Measurements from ENCODE around the gene CRIP2.

Gene CRIP2

DNA sequence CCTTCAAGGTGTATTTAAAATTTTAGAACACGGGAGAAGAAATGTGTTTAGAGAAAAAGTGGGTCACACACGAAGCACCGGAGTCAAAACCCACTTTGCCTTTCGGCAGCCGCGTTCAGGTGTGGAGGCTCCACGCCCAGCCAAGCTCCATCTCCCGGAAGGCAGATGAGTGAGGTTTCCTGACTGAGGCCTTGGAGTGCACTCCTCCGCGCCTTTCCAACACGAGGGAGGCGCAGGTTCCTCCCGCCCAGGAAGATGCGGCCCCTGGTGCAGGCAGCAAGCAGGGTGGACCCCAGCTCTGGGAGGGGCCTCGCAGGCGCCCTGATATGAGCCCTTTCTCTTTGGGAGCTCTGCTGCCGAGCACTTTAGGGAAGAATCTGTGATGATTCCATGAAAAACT is 32.5 kb upstream of the CRIP2 start:
- H3K4me3 ChIP-seq (replicated peaks; ENCODE audit: low read depth, low read length): no peak overlapping the region
- no peak for DNase-seq (ENCODE audit: extremely low read depth, low read depth)
- TF ChIP-seq, protein P1, sequence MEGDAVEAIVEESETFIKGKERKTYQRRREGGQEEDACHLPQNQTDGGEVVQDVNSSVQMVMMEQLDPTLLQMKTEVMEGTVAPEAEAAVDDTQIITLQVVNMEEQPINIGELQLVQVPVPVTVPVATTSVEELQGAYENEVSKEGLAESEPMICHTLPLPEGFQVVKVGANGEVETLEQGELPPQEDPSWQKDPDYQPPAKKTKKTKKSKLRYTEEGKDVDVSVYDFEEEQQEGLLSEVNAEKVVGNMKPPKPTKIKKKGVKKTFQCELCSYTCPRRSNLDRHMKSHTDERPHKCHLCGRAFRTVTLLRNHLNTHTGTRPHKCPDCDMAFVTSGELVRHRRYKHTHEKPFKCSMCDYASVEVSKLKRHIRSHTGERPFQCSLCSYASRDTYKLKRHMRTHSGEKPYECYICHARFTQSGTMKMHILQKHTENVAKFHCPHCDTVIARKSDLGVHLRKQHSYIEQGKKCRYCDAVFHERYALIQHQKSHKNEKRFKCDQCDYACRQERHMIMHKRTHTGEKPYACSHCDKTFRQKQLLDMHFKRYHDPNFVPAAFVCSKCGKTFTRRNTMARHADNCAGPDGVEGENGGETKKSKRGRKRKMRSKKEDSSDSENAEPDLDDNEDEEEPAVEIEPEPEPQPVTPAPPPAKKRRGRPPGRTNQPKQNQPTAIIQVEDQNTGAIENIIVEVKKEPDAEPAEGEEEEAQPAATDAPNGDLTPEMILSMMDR (IDR thresholded peaks at IDR 0.05; ENCODE audit: low read depth, low read length, missing control alignments): no peak

GRCh38 chr14:105442834-105443233 is 31.8 kb upstream of the CRIP2 start:
- no peak overlapping the region for H3K4me3 ChIP-seq (replicated peaks; ENCODE audit: low read depth, low read length)
- no peak for DNase-seq (ENCODE audit: extremely low read depth, low read depth)
- TF ChIP-seq, protein P1 (IDR thresholded peaks at IDR 0.05; ENCODE audit: low read depth, low read length, missing control alignments): no peak

- H3K4me3 ChIP-seq (replicated peaks; ENCODE audit: low read depth, low read length): no peak overlapping the region
- TF ChIP-seq, protein P1 (IDR thresholded peaks at IDR 0.05; ENCODE audit: low read depth, low read length, missing control alignments): no peak
Measured at GRCh38 chr14:105444859-105445258, 29.8 kb upstream of the CRIP2 start.

DNA sequence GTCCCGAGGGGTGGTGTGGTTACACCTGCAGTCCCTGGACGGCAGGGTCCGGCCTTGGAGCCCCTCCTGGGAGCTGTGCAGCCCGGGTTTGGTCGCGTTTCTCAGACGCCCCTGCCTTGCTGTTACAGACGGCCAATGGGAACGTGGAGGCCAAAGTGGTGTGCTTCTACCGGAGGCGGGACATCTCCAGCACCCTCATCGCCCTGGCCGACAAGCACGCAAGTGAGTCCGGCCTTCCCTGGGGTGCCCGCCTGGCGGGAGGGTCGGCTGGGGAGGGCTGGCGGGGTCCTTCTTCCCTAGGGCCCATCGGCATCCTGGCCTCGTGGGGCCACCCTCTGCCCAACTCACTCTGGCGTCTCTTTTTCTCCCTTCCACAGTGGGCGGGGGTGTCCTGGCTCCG is 29.3 kb upstream of the CRIP2 start:
- no peak for DNase-seq (ENCODE audit: extremely low read depth, low read depth)
- TF ChIP-seq, protein P1 (IDR thresholded peaks at IDR 0.05; ENCODE audit: low read depth, low read length, missing control alignments): no peak
- no peak overlapping the region for H3K4me3 ChIP-seq (replicated peaks; ENCODE audit: low read depth, low read length)

More at GRCh38 chr14:105444859-105445258, 29.8 kb upstream of the CRIP2 start:
- no peak for DNase-seq (ENCODE audit: extremely low read depth, low read depth)

DNA sequence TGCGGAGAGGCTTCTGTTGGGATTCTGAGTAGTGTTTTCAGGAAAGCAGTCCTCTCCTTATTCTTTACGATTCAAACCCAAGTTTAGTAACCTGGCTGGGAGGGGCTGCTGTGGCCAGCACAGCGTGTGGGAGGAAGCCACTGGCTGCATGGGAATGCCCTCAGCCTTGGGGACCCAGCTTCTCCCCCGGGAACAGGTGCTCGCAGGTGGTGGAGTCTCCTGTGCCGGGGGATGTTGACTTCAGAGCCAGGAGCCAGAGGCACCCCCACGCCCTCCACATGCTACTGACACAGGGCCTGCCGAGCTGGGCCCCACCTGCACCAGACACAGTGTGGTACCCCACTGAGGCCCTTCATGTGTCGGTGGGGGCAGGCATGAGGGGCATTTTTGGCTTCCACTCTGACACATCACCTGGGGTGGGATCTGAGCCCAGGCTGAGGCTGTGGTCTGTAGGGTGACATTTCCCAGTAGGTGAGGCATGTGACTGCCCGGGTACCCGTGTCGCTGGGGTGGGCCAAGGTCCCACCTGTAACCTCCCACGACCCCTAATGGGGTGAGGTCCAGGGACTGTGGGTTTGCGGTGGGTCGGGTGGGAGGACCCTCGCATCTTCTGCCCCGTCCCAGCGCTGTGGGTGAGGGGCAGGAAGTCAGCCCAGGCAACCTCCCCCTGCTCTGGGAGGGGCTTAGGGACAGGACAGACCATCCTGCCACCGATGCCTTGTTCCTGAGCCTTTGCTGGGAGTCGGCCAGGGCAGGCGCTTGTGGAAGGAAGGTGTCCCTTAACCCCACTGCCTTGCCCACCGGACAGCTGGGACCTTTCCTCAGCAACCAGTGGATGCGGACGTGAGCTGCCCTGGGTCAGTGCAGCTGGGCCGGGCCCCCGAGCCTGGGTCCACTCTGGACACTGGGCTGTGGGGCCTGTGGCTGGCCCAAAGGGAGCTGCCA is 28.4 kb upstream of the CRIP2 start:
- no peak overlapping the region for H3K4me3 ChIP-seq (replicated peaks; ENCODE audit: low read depth, low read length)
- no peak for DNase-seq (ENCODE audit: extremely low read depth, low read depth)
- TF ChIP-seq, protein P1 (IDR thresholded peaks at IDR 0.05; ENCODE audit: low read depth, low read length, missing control alignments): no peak

DNA sequence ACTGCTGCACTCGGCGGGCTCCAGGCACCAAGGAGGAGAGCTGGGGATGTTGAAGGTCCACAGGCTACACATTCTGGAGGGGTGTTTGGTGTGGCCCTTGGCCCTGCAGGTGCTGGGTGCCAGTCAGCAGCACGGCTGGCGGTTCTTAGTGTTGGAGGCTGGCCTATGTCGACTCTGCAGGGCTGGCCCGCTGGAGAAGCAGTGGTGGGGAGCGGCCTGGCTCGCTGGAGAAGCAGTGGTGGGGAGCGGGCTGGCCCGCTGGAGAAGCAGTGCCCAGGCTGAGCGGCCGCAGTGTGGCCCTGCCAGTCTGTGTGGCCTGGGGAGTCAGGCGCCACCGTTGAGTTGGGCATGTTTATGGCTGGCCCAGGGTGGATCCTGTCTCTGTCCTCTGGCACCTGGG is 27.6 kb upstream of the CRIP2 start:
- TF ChIP-seq, protein P1 (IDR thresholded peaks at IDR 0.05; ENCODE audit: low read depth, low read length, missing control alignments): no peak
- H3K4me3 ChIP-seq (replicated peaks; ENCODE audit: low read depth, low read length): no peak overlapping the region
- no peak for DNase-seq (ENCODE audit: extremely low read depth, low read depth)
